B cell (primary cell): Measurements from ENCODE around the gene GGA3. TPM values are rescaled to one million over a fixed set of nuclear protein-coding genes. Genes with fewer than 3 reads are reported as not detected.

ENCODE experiments used
- ATAC-seq: fragments of 200-7000 bp; cut with Tn5 transposase; one replicate; pipeline ENCODE4 v1.10.0; 2021; ENCODE audit warnings: low read depth, mild to moderate bottlenecking, moderate number of reproducible peaks, moderate library complexity
- CTCF ChIA-PET: fragments of 350-600 bp; sonication (Branson Sonifier 250); formaldehyde crosslinking; loops from one replicate; lab custom pipeline; 2021; ENCODE audit warnings: antibody characterized with exemption, inconsistent platforms; lab: Charles Lee
- POLR2A ChIA-PET: fragments of 350-600 bp; sonication (Branson Sonifier 250); formaldehyde crosslinking; loops from one replicate; lab custom pipeline; 2021; ENCODE audit warnings: antibody characterized with exemption; lab: Charles Lee
- DNase-seq: peaks from one replicate; pipeline ENCODE4 v3.0.0; 2013
- H2AFZ ChIP-seq: 2 replicates; pipeline ENCODE4 v1.6.1; 2012; ENCODE audit warnings: mild to moderate bottlenecking, low read depth, low read length; ENCODE audit not compliant: insufficient read depth, poor library complexity, severe bottlenecking
- H3K27ac ChIP-seq, 2 donors: 1 replicate in 1 of 2; 2 replicates in 1 of 2; pipeline ENCODE4 v1.5.1; 2012 to 2013; ENCODE audit warnings: low read length in 2 of 2, mild to moderate bottlenecking in 2 of 2, moderate library complexity in 1 of 2
- H3K27me3 ChIP-seq, 4 experiments: fragments of 200-600 bp in 1 of 4; sonication (generic) in 1 of 4; replicated peaks in 1 of 4; 1 replicate in 2 of 4; 2 replicates in 2 of 4; pipeline versions ENCODE4 v1.6.1 to v1.7.0; 2013 to 2016; ENCODE audit warnings: low read length in 3 of 4, mild to moderate bottlenecking in 2 of 4, mixed read lengths in 1 of 4, moderate library complexity in 1 of 4; ENCODE audit not compliant: insufficient read depth in 4 of 4, control insufficient read depth in 3 of 4; ENCODE audit errors: control extremely low read depth in 1 of 4
- H3K36me3 ChIP-seq, 2 experiments: replicated peaks in 1 of 2; 1 replicate in 1 of 2; 2 replicates in 1 of 2; pipeline versions ENCODE4 v1.6.1 to v1.7.1; 2013; ENCODE audit warnings: low read length in 1 of 2; ENCODE audit not compliant: insufficient read depth in 2 of 2, control insufficient read depth in 1 of 2; ENCODE audit errors: control extremely low read depth in 1 of 2, extremely low read depth in 1 of 2
- H3K4me1 ChIP-seq, 2 donors: fragments of 200-600 bp in 1 of 2; sonication (generic) in 1 of 2; 1 replicate in 1 of 2; 2 replicates in 1 of 2; pipeline versions ENCODE4 v1.5.1 to v1.6.1; 2013 to 2017; ENCODE audit warnings: low read length in 2 of 2; ENCODE audit not compliant: control insufficient read depth in 2 of 2, insufficient read depth in 2 of 2
- H3K4me2 ChIP-seq: replicated peaks from 2 replicates; pipeline ENCODE3; 2012; ENCODE audit warnings: mild to moderate bottlenecking, low read depth, low read length; ENCODE audit not compliant: poor library complexity, severe bottlenecking
- H3K4me3 ChIP-seq, 5 experiments: fragments of 200-600 bp in 1 of 5; sonication (generic) in 1 of 5; 1 replicate in 3 of 5; 2 replicates in 2 of 5; pipeline versions ENCODE4 v1.5.1 to v1.7.0; 2011 to 2016; ENCODE audit warnings: low read length in 4 of 5, mild to moderate bottlenecking in 4 of 5, low read depth in 2 of 5, control low read depth in 1 of 5, moderate library complexity in 1 of 5; ENCODE audit not compliant: insufficient read depth in 1 of 5; ENCODE audit errors: control extremely low read depth in 1 of 5, extremely low read depth in 1 of 5
- H3K79me2 ChIP-seq: fragments of 200-600 bp; sonication (generic); one replicate; pipeline ENCODE4 v1.6.0; 2016; ENCODE audit warnings: low read length; ENCODE audit not compliant: control insufficient read depth, insufficient read depth
- H3K9ac ChIP-seq: fragments of 200-600 bp; sonication (generic); 2 replicates; pipeline ENCODE4 v1.6.1; 2017; ENCODE audit warnings: mild to moderate bottlenecking, low read length, moderate library complexity
- H3K9me3 ChIP-seq, 3 donors: one replicate each; pipeline versions ENCODE4 v1.6.1 to v1.7.1; 2013; ENCODE audit warnings: low read length in 2 of 3; ENCODE audit not compliant: control insufficient read depth in 2 of 3, insufficient read depth in 1 of 3; ENCODE audit errors: control extremely low read depth in 1 of 3
- H4K20me1 ChIP-seq: 2 replicates; pipeline ENCODE4 v1.6.0; 2012; ENCODE audit warnings: mild to moderate bottlenecking, low read length; ENCODE audit not compliant: insufficient read depth, control insufficient read depth, poor library complexity, severe bottlenecking
- H3K27ac Mint-ChIP-seq: one replicate; pipeline ENCODE4 v1.8.0; 2021; ENCODE audit warnings: mixed read lengths
- H3K27me3 Mint-ChIP-seq: one replicate; pipeline ENCODE4 v1.8.0; 2021; ENCODE audit warnings: mixed read lengths
- H3K4me1 Mint-ChIP-seq: one replicate; pipeline ENCODE4 v1.8.0; 2021; ENCODE audit warnings: mixed read lengths
- H3K4me3 Mint-ChIP-seq: one replicate; pipeline ENCODE4 v1.8.0; 2021; ENCODE audit warnings: mixed read lengths
- H3K9me3 Mint-ChIP-seq: one replicate; pipeline ENCODE4 v1.8.0; 2022; ENCODE audit warnings: mixed read lengths; ENCODE audit not compliant: insufficient read depth
- CTCF ChIP-seq: fragments of 200-600 bp; IDR thresholded peaks from one replicate; pipeline ENCODE4 v1.8.0; 2022; ENCODE audit warnings: antibody characterized with exemption, mild to moderate bottlenecking
- EZH2 ChIP-seq: IDR thresholded peaks from 2 replicates; pipeline ENCODE4 v1.6.1; 2012; ENCODE audit warnings: borderline replicate concordance, low read depth, mild to moderate bottlenecking, moderate library complexity, low read length; ENCODE audit not compliant: insufficient read depth, poor library complexity, severe bottlenecking
- WGBS: methylation state at CpG from one replicate; pipeline ENCODE4 v1.1.5; 2013; ENCODE audit warnings: missing lambda C conversion rate; ENCODE audit not compliant: insufficient coverage; 5-methylcytosine and 5-hydroxymethylcytosine counted together
- intact Hi-C: fragments of 100-400 bp; cut with micrococcal nuclease; formaldehyde crosslinking; loops from one replicate; pipeline ENCODE4 v1.10.0; 2022
- polyA plus RNA-seq: library from polyadenylated mRNA; depleted of rRNA; stranded (reverse); fragments of >200 nt; gene quantifications from 2 replicates; pipeline ENCODE4 v1.2.3, GENCODE V29; 2012
- total RNA-seq, 2 donors: library from RNA; stranded (reverse); fragments of 120-200 nt in 1 of 2; gene quantifications; 1 replicate in 1 of 2; 2 replicates in 1 of 2; pipeline versions ENCODE4 v1.2.3 to v1.2.4, GENCODE V29; 2013 to 2022

Gene GGA3
- total and polyA plus RNA-seq, 2 donors (not counting 1 experiment from before 2014, with no cell fraction given) = 109 to 135 TPM

GRCh38 chr17:75245011-75245410 lies 16.4 kb downstream of the GGA3 start:
- TF ChIP-seq CTCF (no peak), EZH2 (no peak)
- Mint-ChIP-seq H3K4me1 (peaks cover 48% of the 10 kb centered on the region), H3K27ac (peak overlapping the region; percentile 94), H3K4me3 (peak overlapping the region; percentile 81), H3K27me3 (no peaks in the 10 kb centered on the region), H3K9me3 (no peaks in the 10 kb centered on the region)
- H2AFZ ChIP-seq = no peak overlapping the region
- peak overlapping the region in 1 of 5 experiments; percentile 6 for H3K4me3 ChIP-seq
- H3K4me1 ChIP-seq = peaks cover 23 to 73% of the 10 kb centered on the region in 2 donors
- intact Hi-C loops = no loop called here
- no peaks in the 10 kb centered on the region for H3K9me3 ChIP-seq
- peak overlapping the region; percentile 36 to 80 for H3K27ac ChIP-seq
- 87% methylated on average over 4 of the region's 6 CpGs for WGBS
- no peak for ATAC-seq
- H4K20me1 ChIP-seq = peaks cover 37% of the 10 kb centered on the region
- H3K79me2 ChIP-seq = peaks cover 51% of the 10 kb centered on the region
- H3K4me2 ChIP-seq = peak overlapping the region; percentile 53
- POLR2A ChIA-PET = interaction anchor here (1.1 to 1.6 kb wide), 2 partner anchors 16 to 26 kb away, joined by 3 to 10 read pairs; partner anchors contain the start of genes GGA3, MIF4GD and MRPS7
- no peak overlapping the region for H3K9ac ChIP-seq
- no peaks in the 10 kb centered on the region for H3K27me3 ChIP-seq
- no peak for DNase-seq
- H3K36me3 ChIP-seq = peaks cover 0 to 70% of the 10 kb centered on the region in 2 experiments
- CTCF ChIA-PET = interaction anchor here (0.6 to 3.3 kb wide), 4 partner anchors 13 to 167 kb away, joined by 3 to 23 read pairs (median 4); partner anchors contain the start of genes GGA3 and MRPS7

- H3K27ac ChIP-seq = peak overlapping the region; percentile 36 to 80
- peak; percentile 73 for ATAC-seq
Measured at GRCh38 chr17:75244133-75244866, 17.1 kb downstream of the GGA3 start.

More at GRCh38 chr17:75244133-75244866, 17.1 kb downstream of the GGA3 start:
- Histone ChIP-seq H3K4me2 (peak overlapping the region; percentile 53), H3K9me3 (no peaks in the 10 kb centered on the region), H3K9ac (no peak overlapping the region), H3K36me3 (peaks cover 0 to 77% of the 10 kb centered on the region in 2 experiments), H3K4me3 (peak overlapping the region in 1 of 5 experiments; percentile 6), H3K27me3 (no peaks in the 10 kb centered on the region), H3K4me1 (peaks cover 16 to 66% of the 10 kb centered on the region in 2 donors), H4K20me1 (peaks cover 30% of the 10 kb centered on the region), H3K79me2 (peaks cover 44% of the 10 kb centered on the region), H2AFZ (no peak overlapping the region)
- ChIA-PET CTCF (interaction anchor here (0.7 to 3.3 kb wide), 5 partner anchors 17 to 168 kb away, joined by 3 to 23 read pairs (median 4); partner anchors contain the start of genes GGA3, MRPS7 and SLC25A19), POLR2A (interaction anchor here (0.6 to 1.6 kb wide), 4 partner anchors 17 to 92 kb away, joined by 3 to 10 read pairs (median 3); partner anchors contain the start of genes GGA3, MIF4GD and MRPS7)
- Mint-ChIP-seq H3K9me3 (no peaks in the 10 kb centered on the region), H3K27ac (peak overlapping the region; percentile 94), H3K4me3 (peak overlapping the region; percentile 81), H3K27me3 (no peaks in the 10 kb centered on the region), H3K4me1 (peaks cover 41% of the 10 kb centered on the region)
- intact Hi-C loops = loop anchor here (1.0 kb wide), 1 partner anchor 17 kb away; the partner anchor contains the start of genes GGA3 and MRPS7
- 60% methylated on average over 19 of the region's 22 CpGs for WGBS
- peak; percentile 76 for DNase-seq
- no peak for TF ChIP-seq CTCF
- no peak for TF ChIP-seq EZH2
